HL-60 (cell line): Measurements from ENCODE around the gene CYP4F11.

Experiments
- DNase-seq, 2 experiments: peaks; one replicate each; pipeline ENCODE4 v3.0.0-alpha.2; 2010 to 2020; ENCODE audit warnings: low read depth in 1 of 2, low spot score in 1 of 2
- H3K27ac ChIP-seq: fragments of 250-450 bp; sonication (Bioruptor Pico); replicated peaks from 2 replicates; pipeline ENCODE4 v1.5.1; 2020; ENCODE audit warnings: mild to moderate bottlenecking, moderate library complexity
- H3K27me3 ChIP-seq: fragments of 250-450 bp; sonication (Bioruptor Pico); 2 replicates; pipeline ENCODE4 v1.5.1; 2021; ENCODE audit warnings: mild to moderate bottlenecking, moderate library complexity; ENCODE audit not compliant: insufficient read depth, poor library complexity, severe bottlenecking
- H3K4me3 ChIP-seq: replicated peaks from 2 replicates; pipeline ENCODE4 v1.5.1; 2011; ENCODE audit warnings: mild to moderate bottlenecking, control low read depth, low read length; ENCODE audit not compliant: insufficient read depth
- REST ChIP-seq: IDR thresholded peaks from 2 replicates; pipeline ENCODE4 v1.6.1; 2012; ENCODE audit warnings: low read depth; ENCODE audit not compliant: insufficient replicate concordance
- SPI1 ChIP-seq: IDR thresholded peaks from 2 replicates; pipeline ENCODE4 v1.6.1; 2012; ENCODE audit warnings: low read depth, mild to moderate bottlenecking, borderline replicate concordance

CYP4F11 gene

GRCh38 chr19:15863272-15863671 is 71.1 kb downstream of the CYP4F11 start:
- TF ChIP-seq SPI1 = no peak
- Histone ChIP-seq H3K27me3 (no peaks in the 10 kb centered on the region), H3K4me3 (no peak overlapping the region), H3K27ac (no peak overlapping the region)
- DNase-seq = no peak

DNA sequence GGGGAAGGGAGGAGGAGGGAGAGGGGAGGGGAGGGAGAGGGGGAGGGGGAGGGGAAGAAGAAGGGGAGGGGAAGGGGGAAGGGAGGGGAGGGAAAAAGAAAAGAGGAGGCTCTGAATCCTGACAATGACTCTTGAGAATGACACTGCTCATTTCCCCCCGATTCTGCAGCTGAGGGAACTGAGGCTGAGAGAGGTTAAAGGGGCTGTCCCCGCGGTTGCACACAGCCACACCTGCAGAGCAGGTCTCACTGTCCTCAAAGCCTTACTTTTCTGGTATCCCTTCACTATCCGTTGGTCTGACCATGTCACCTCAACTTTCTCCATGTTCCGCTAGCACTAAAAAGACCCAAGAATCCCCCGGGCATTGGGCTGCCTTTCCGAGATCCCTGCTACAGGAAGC is 71.9 kb downstream of the CYP4F11 start:
- DNase-seq = no peak
- no peaks in the 10 kb centered on the region for H3K27me3 ChIP-seq
- TF ChIP-seq REST = no peak
- H3K27ac ChIP-seq = no peak overlapping the region
- no peak overlapping the region for H3K4me3 ChIP-seq
